ENCODE results near the gene GBX2.

GBX2 gene

DNA sequence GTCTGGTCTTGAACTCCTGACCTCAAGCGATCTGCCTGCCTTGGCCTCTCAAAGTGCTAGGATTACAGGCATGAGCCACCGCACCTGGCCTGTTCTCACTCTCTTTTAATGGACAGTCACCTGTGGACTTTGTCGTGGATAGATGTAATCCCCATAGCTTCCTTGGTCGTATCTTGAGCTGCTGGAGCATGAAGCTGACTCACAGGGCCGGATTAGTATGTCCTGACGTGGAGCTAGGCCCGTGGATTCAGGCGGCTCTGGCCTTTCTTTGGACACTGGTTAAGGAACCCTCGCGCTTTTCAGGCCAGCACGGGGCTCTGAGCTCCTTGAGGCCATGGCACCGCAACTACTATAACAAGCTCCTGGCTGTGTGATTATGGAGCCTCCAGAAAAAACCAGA, 27.5 kb upstream of the GBX2 start:
- TF ChIP-seq, protein P1, sequence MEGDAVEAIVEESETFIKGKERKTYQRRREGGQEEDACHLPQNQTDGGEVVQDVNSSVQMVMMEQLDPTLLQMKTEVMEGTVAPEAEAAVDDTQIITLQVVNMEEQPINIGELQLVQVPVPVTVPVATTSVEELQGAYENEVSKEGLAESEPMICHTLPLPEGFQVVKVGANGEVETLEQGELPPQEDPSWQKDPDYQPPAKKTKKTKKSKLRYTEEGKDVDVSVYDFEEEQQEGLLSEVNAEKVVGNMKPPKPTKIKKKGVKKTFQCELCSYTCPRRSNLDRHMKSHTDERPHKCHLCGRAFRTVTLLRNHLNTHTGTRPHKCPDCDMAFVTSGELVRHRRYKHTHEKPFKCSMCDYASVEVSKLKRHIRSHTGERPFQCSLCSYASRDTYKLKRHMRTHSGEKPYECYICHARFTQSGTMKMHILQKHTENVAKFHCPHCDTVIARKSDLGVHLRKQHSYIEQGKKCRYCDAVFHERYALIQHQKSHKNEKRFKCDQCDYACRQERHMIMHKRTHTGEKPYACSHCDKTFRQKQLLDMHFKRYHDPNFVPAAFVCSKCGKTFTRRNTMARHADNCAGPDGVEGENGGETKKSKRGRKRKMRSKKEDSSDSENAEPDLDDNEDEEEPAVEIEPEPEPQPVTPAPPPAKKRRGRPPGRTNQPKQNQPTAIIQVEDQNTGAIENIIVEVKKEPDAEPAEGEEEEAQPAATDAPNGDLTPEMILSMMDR (conservative IDR thresholded peaks at IDR 0.05; ENCODE audit: low read depth, low read length), result no peak
- H3K4me2 ChIP-seq, result no peak overlapping the region
- H3K79me2 ChIP-seq (ENCODE audit: insufficient read depth, low read depth), result no peaks in the 10 kb centered on the region
- no peak overlapping the region for H3K4me3 ChIP-seq (IDR thresholded peaks at IDR 0.05; ENCODE audit: insufficient read depth, low read depth, low read length)
- no peaks in the 10 kb centered on the region for H3K36me3 ChIP-seq (ENCODE audit: insufficient read depth)
- no peak overlapping the region for H3K27ac ChIP-seq
- no peaks in the 10 kb centered on the region for H3K27me3 ChIP-seq (ENCODE audit: insufficient read depth, low read depth)
- H4K20me1 ChIP-seq (ENCODE audit: insufficient read depth), result no peaks in the 10 kb centered on the region
- H3K4me1 ChIP-seq (ENCODE audit: low read depth, poor library complexity, severe bottlenecking), result no peaks in the 10 kb centered on the region
- H2AFZ ChIP-seq (ENCODE audit: low read depth), result no peak overlapping the region
- no peak overlapping the region for H3K9ac ChIP-seq

DNA sequence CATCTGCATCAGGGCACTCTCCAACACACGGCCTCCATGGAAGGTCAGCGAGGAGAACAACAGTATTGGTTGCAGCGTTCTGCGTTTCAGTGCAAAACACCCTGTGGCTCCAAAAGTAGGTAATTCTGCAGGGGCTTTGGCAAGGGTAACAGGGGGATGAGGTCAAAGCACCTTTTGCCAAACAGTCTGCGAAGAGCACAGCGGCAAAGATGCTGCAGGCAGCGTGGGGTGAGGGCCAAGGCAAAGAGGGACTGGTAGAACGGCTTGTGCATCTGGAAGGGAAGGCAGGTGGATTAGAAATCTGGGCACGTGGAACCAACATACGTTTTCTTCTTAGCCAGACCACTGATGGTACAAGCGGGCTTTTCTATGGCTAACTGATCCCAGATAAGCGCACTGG, 26.6 kb upstream of the GBX2 start:
- H2AFZ ChIP-seq (ENCODE audit: low read depth), result no peak overlapping the region
- no peak overlapping the region for H3K4me2 ChIP-seq
- H3K79me2 ChIP-seq (ENCODE audit: insufficient read depth, low read depth), result no peaks in the 10 kb centered on the region
- H3K4me3 ChIP-seq (IDR thresholded peaks at IDR 0.05; ENCODE audit: insufficient read depth, low read depth, low read length), result no peak overlapping the region
- H4K20me1 ChIP-seq (ENCODE audit: insufficient read depth), result no peaks in the 10 kb centered on the region
- H3K36me3 ChIP-seq (ENCODE audit: insufficient read depth), result no peaks in the 10 kb centered on the region
- no peak overlapping the region for H3K27ac ChIP-seq
- no peaks in the 10 kb centered on the region for H3K27me3 ChIP-seq (ENCODE audit: insufficient read depth, low read depth)
- no peak overlapping the region for H3K9ac ChIP-seq
- TF ChIP-seq, protein P1 (conservative IDR thresholded peaks at IDR 0.05; ENCODE audit: low read depth, low read length), result no peak
- H3K4me1 ChIP-seq (ENCODE audit: low read depth, poor library complexity, severe bottlenecking), result no peaks in the 10 kb centered on the region

DNA sequence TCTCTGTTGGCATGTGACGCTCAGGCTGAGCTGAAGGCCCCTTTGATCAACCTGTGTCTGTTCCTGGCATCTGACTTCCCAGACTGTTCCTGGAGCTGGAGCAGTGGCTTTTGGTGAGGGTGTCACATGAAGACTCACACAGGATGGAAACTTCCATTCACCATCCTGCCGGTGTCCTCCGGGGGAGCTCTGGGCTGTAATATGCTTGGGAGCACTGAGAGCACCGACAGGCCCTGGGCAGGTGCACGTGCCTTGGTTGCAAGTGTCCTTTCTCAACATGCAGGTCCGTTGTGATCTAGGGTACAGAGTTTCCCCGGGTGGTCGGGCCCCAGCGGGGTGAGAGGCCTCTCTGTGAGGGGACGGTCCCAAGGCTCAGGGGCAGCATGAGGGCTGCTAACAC, 24.8 kb upstream of the GBX2 start:
- Histone ChIP-seq H3K27me3 (ENCODE audit: insufficient read depth, low read depth) (no peaks in the 10 kb centered on the region), H3K4me3 (IDR thresholded peaks at IDR 0.05; ENCODE audit: insufficient read depth, low read depth, low read length) (no peak overlapping the region), H2AFZ (ENCODE audit: low read depth) (no peak overlapping the region), H3K4me1 (ENCODE audit: low read depth, poor library complexity, severe bottlenecking) (no peaks in the 10 kb centered on the region), H3K79me2 (ENCODE audit: insufficient read depth, low read depth) (no peaks in the 10 kb centered on the region), H3K9ac (no peak overlapping the region), H3K36me3 (ENCODE audit: insufficient read depth) (no peaks in the 10 kb centered on the region), H3K4me2 (no peak overlapping the region), H4K20me1 (ENCODE audit: insufficient read depth) (no peaks in the 10 kb centered on the region), H3K27ac (no peak overlapping the region)
- TF ChIP-seq, protein P1 (conservative IDR thresholded peaks at IDR 0.05; ENCODE audit: low read depth, low read length), result no peak

DNA sequence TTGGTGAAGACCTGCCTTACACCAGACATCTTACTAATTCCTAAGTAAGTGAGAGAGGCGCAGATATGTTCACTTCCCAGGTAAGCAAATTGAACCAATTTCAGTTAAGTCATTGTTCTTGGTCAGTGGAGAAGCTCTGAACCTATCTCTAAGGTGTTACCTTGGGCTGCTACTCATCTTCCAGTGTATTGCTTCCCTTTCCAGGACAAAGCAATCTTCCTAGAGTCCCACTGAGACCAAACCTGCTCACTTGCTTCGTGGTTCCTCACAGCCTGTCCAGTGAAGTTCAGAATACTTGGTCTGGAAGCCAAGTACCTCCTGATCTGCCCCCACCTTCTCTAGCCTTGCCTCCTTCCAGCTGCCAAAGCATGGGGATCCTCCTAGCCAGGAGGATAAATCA, 22.5 kb upstream of the GBX2 start:
- Histone ChIP-seq H3K4me3 (IDR thresholded peaks at IDR 0.05; ENCODE audit: insufficient read depth, low read depth, low read length) (no peak overlapping the region), H3K4me2 (no peak overlapping the region), H3K27me3 (ENCODE audit: insufficient read depth, low read depth) (no peaks in the 10 kb centered on the region), H3K9ac (no peak overlapping the region), H3K4me1 (ENCODE audit: low read depth, poor library complexity, severe bottlenecking) (no peaks in the 10 kb centered on the region), H2AFZ (ENCODE audit: low read depth) (no peak overlapping the region), H3K27ac (no peak overlapping the region), H3K79me2 (ENCODE audit: insufficient read depth, low read depth) (no peaks in the 10 kb centered on the region), H3K36me3 (ENCODE audit: insufficient read depth) (no peaks in the 10 kb centered on the region), H4K20me1 (ENCODE audit: insufficient read depth) (no peaks in the 10 kb centered on the region)
- TF ChIP-seq, protein P1 (conservative IDR thresholded peaks at IDR 0.05; ENCODE audit: low read depth, low read length), result no peak

DNA sequence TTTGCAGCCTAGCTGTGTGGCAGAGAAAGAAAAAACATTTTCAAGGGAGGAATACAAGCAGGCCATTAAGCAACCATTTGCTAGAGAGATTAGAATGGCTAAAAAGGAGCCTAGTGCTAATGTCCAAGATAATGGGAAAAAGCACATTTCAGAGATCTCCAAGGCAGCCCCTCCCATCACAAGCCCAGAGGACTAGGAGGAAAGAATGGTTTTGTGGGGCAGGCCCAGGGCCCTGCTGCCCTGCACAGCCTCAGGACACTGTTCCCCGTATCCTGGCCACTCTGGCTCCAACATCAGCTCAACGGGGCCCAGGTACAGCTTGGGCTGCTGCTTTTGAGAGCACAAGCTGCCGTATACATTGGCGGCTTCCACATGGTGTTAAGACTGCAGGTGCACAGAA, 16.5 kb upstream of the GBX2 start:
- TF ChIP-seq, protein P1 (conservative IDR thresholded peaks at IDR 0.05; ENCODE audit: low read depth, low read length), result no peak
- H3K4me1 ChIP-seq (ENCODE audit: low read depth, poor library complexity, severe bottlenecking), result no peaks in the 10 kb centered on the region
- H3K9ac ChIP-seq, result no peak overlapping the region

More for the DNA sequence above, 16.5 kb upstream of the GBX2 start:
- no peak overlapping the region for H3K4me2 ChIP-seq
- H3K27ac ChIP-seq, result no peak overlapping the region
- H4K20me1 ChIP-seq (ENCODE audit: insufficient read depth), result no peaks in the 10 kb centered on the region
- no peak overlapping the region for H3K4me3 ChIP-seq (IDR thresholded peaks at IDR 0.05; ENCODE audit: insufficient read depth, low read depth, low read length)
- no peaks in the 10 kb centered on the region for H3K27me3 ChIP-seq (ENCODE audit: insufficient read depth, low read depth)
- no peaks in the 10 kb centered on the region for H3K36me3 ChIP-seq (ENCODE audit: insufficient read depth)
- no peaks in the 10 kb centered on the region for H3K79me2 ChIP-seq (ENCODE audit: insufficient read depth, low read depth)
- no peak overlapping the region for H2AFZ ChIP-seq (ENCODE audit: low read depth)
